ENCODE data around the gene DOLPP1.

Gene DOLPP1

GRCh38 chr9:129068990-129069861 is 11.7 kb upstream of the DOLPP1 start:
- peak; percentile 33 to 34 for DNase-seq
- WGBS (ENCODE audit: extremely low coverage, insufficient coverage, insufficient read length) = no CpG with 5 or more reads among the region's 31 CpGs
- Histone ChIP-seq H3K9ac (ENCODE audit: low read length) (no peak overlapping the region), H2BK12ac (ENCODE audit: low read length) (no peak overlapping the region), H3K27me3 (ENCODE audit: insufficient read depth, low read length) (no peaks in the 10 kb centered on the region), H3K14ac (ENCODE audit: low read length) (no peak overlapping the region), H3K9me3 (ENCODE audit: insufficient read depth, low read depth, low read length) (peaks cover 2% of the 10 kb centered on the region), H3K4me1 (ENCODE audit: control insufficient read depth in 1 of 2, insufficient read depth in 2 of 2, low read length in 2 of 2) (no peaks in the 10 kb centered on the region), H4K91ac (ENCODE audit: low read depth, low read length) (no peak overlapping the region), H2AK5ac (ENCODE audit: low read length) (no peak overlapping the region), H3K27ac (ENCODE audit: low read depth, low read length) (no peak overlapping the region), H3K79me2 (ENCODE audit: control insufficient read depth, insufficient read depth, low read length, poor library complexity) (no peaks in the 10 kb centered on the region), H3K79me1 (ENCODE audit: low read length) (no peaks in the 10 kb centered on the region), H3K36me3 (ENCODE audit: control insufficient read depth in 1 of 2, insufficient read depth in 2 of 2, low read length in 2 of 2) (peaks cover 54 to 56% of the 10 kb centered on the region in 2 experiments), H2BK120ac (ENCODE audit: insufficient read depth, low read length, poor library complexity) (no peak overlapping the region), H3K23ac (ENCODE audit: low read length) (no peak overlapping the region), H4K12ac (ENCODE audit: low read depth, low read length) (no peak overlapping the region), H4K8ac (ENCODE audit: low read depth, low read length) (no peak overlapping the region), H3K4ac (ENCODE audit: low read depth, low read length) (no peak overlapping the region), H2BK5ac (ENCODE audit: low read depth, low read length, poor library complexity) (no peak overlapping the region), H3K4me2 (ENCODE audit: low read length) (no peak overlapping the region), H3K18ac (ENCODE audit: low read length) (no peak overlapping the region), H3K4me3 (ENCODE audit: low read depth, low read length) (no peak overlapping the region), H2AFZ (ENCODE audit: insufficient read depth, low read length, poor library complexity) (no peak overlapping the region)

GRCh38 chr9:129069862-129070641 is 10.9 kb upstream of the DOLPP1 start:
- no peaks in the 10 kb centered on the region for H3K79me2 ChIP-seq (ENCODE audit: control insufficient read depth, insufficient read depth, low read length, poor library complexity)
- H3K9me3 ChIP-seq (ENCODE audit: insufficient read depth, low read depth, low read length) = peaks cover 2% of the 10 kb centered on the region
- no peak overlapping the region for H3K4me3 ChIP-seq (ENCODE audit: low read depth, low read length)
- H3K27ac ChIP-seq (ENCODE audit: low read depth, low read length) = no peak overlapping the region
- H3K27me3 ChIP-seq (ENCODE audit: insufficient read depth, low read length) = no peaks in the 10 kb centered on the region
- H4K91ac ChIP-seq (ENCODE audit: low read depth, low read length) = no peak overlapping the region
- H3K14ac ChIP-seq (ENCODE audit: low read length) = no peak overlapping the region
- peak overlapping the region; percentile 44 for H4K12ac ChIP-seq (ENCODE audit: low read depth, low read length)
- H3K36me3 ChIP-seq (ENCODE audit: control insufficient read depth in 1 of 2, insufficient read depth in 2 of 2, low read length in 2 of 2) = peaks cover 50% of the 10 kb centered on the region in 2 experiments
- H3K79me1 ChIP-seq (ENCODE audit: low read length) = no peaks in the 10 kb centered on the region
- no peak overlapping the region for H2AK5ac ChIP-seq (ENCODE audit: low read length)
- no peak overlapping the region for H2BK12ac ChIP-seq (ENCODE audit: low read length)
- H2AFZ ChIP-seq (ENCODE audit: insufficient read depth, low read length, poor library complexity) = no peak overlapping the region
- no peak overlapping the region for H3K4ac ChIP-seq (ENCODE audit: low read depth, low read length)
- no CpG with 5 or more reads among the region's 26 CpGs for WGBS (ENCODE audit: extremely low coverage, insufficient coverage, insufficient read length)
- no peaks in the 10 kb centered on the region for H3K4me1 ChIP-seq (ENCODE audit: control insufficient read depth in 1 of 2, insufficient read depth in 2 of 2, low read length in 2 of 2)
- no peak overlapping the region for H2BK120ac ChIP-seq (ENCODE audit: insufficient read depth, low read length, poor library complexity)
- H4K8ac ChIP-seq (ENCODE audit: low read depth, low read length) = no peak overlapping the region
- H3K23ac ChIP-seq (ENCODE audit: low read length) = no peak overlapping the region
- no peak overlapping the region for H3K4me2 ChIP-seq (ENCODE audit: low read length)
- no peak overlapping the region for H3K18ac ChIP-seq (ENCODE audit: low read length)
- no peak overlapping the region for H2BK5ac ChIP-seq (ENCODE audit: low read depth, low read length, poor library complexity)
- no peak overlapping the region for H3K9ac ChIP-seq (ENCODE audit: low read length)
- no peak for DNase-seq

GRCh38 chr9:129070696-129071525 is 10.0 kb upstream of the DOLPP1 start:
- Histone ChIP-seq H3K14ac (ENCODE audit: low read length) (no peak overlapping the region), H3K9ac (ENCODE audit: low read length) (no peak overlapping the region), H3K27ac (ENCODE audit: low read depth, low read length) (no peak overlapping the region), H3K4me1 (ENCODE audit: control insufficient read depth in 1 of 2, insufficient read depth in 2 of 2, low read length in 2 of 2) (no peaks in the 10 kb centered on the region), H3K4me2 (ENCODE audit: low read length) (no peak overlapping the region), H2BK12ac (ENCODE audit: low read length) (no peak overlapping the region), H3K18ac (ENCODE audit: low read length) (no peak overlapping the region), H3K4me3 (ENCODE audit: low read depth, low read length) (no peak overlapping the region), H3K36me3 (ENCODE audit: control insufficient read depth in 1 of 2, insufficient read depth in 2 of 2, low read length in 2 of 2) (peaks cover 43 to 45% of the 10 kb centered on the region in 2 experiments), H2BK5ac (ENCODE audit: low read depth, low read length, poor library complexity) (no peak overlapping the region), H2BK120ac (ENCODE audit: insufficient read depth, low read length, poor library complexity) (no peak overlapping the region), H3K9me3 (ENCODE audit: insufficient read depth, low read depth, low read length) (peaks cover 2% of the 10 kb centered on the region), H2AFZ (ENCODE audit: insufficient read depth, low read length, poor library complexity) (no peak overlapping the region), H3K4ac (ENCODE audit: low read depth, low read length) (no peak overlapping the region), H4K91ac (ENCODE audit: low read depth, low read length) (no peak overlapping the region), H4K8ac (ENCODE audit: low read depth, low read length) (no peak overlapping the region), H4K12ac (ENCODE audit: low read depth, low read length) (no peak overlapping the region), H3K79me2 (ENCODE audit: control insufficient read depth, insufficient read depth, low read length, poor library complexity) (no peaks in the 10 kb centered on the region), H2AK5ac (ENCODE audit: low read length) (no peak overlapping the region), H3K23ac (ENCODE audit: low read length) (no peak overlapping the region), H3K27me3 (ENCODE audit: insufficient read depth, low read length) (no peaks in the 10 kb centered on the region), H3K79me1 (ENCODE audit: low read length) (no peaks in the 10 kb centered on the region)
- WGBS (ENCODE audit: extremely low coverage, insufficient coverage, insufficient read length) = no CpG with 5 or more reads among the region's 21 CpGs
- DNase-seq = no peak

GRCh38 chr9:129071526-129072126 is 9.3 kb upstream of the DOLPP1 start:
- Histone ChIP-seq H2BK120ac (ENCODE audit: insufficient read depth, low read length, poor library complexity) (no peak overlapping the region), H3K27me3 (ENCODE audit: insufficient read depth, low read length) (no peaks in the 10 kb centered on the region), H3K27ac (ENCODE audit: low read depth, low read length) (no peak overlapping the region), H3K36me3 (ENCODE audit: control insufficient read depth in 1 of 2, insufficient read depth in 2 of 2, low read length in 2 of 2) (peaks cover 40 to 42% of the 10 kb centered on the region in 2 experiments), H3K4me2 (ENCODE audit: low read length) (no peak overlapping the region), H3K4me3 (ENCODE audit: low read depth, low read length) (no peak overlapping the region), H3K18ac (ENCODE audit: low read length) (no peak overlapping the region), H2AK5ac (ENCODE audit: low read length) (no peak overlapping the region), H3K79me2 (ENCODE audit: control insufficient read depth, insufficient read depth, low read length, poor library complexity) (no peaks in the 10 kb centered on the region), H4K12ac (ENCODE audit: low read depth, low read length) (no peak overlapping the region), H3K9ac (ENCODE audit: low read length) (no peak overlapping the region), H3K79me1 (ENCODE audit: low read length) (no peaks in the 10 kb centered on the region), H3K9me3 (ENCODE audit: insufficient read depth, low read depth, low read length) (peaks cover 2% of the 10 kb centered on the region), H3K14ac (ENCODE audit: low read length) (no peak overlapping the region), H3K4ac (ENCODE audit: low read depth, low read length) (no peak overlapping the region), H4K91ac (ENCODE audit: low read depth, low read length) (no peak overlapping the region), H4K8ac (ENCODE audit: low read depth, low read length) (no peak overlapping the region), H2BK5ac (ENCODE audit: low read depth, low read length, poor library complexity) (no peak overlapping the region), H3K4me1 (ENCODE audit: control insufficient read depth in 1 of 2, insufficient read depth in 2 of 2, low read length in 2 of 2) (no peaks in the 10 kb centered on the region), H3K23ac (ENCODE audit: low read length) (no peak overlapping the region), H2BK12ac (ENCODE audit: low read length) (no peak overlapping the region), H2AFZ (ENCODE audit: insufficient read depth, low read length, poor library complexity) (no peak overlapping the region)
- no CpG with 5 or more reads among the region's 10 CpGs for WGBS (ENCODE audit: extremely low coverage, insufficient coverage, insufficient read length)
- no peak for DNase-seq
